Activated naive CD4-positive, alpha-beta T cell (primary cell): Measurements from ENCODE around the gene INSC.

Source experiments
- DNase-seq, 4 experiments: peaks; one replicate each; lab custom pipeline; 2025; lab: John Stamatoyannopoulos, UW

The INSC gene

GRCh38 chr11:15216678-15217077 is 102.0 kb downstream of the INSC start:
- DNase-seq: no peak

DNA sequence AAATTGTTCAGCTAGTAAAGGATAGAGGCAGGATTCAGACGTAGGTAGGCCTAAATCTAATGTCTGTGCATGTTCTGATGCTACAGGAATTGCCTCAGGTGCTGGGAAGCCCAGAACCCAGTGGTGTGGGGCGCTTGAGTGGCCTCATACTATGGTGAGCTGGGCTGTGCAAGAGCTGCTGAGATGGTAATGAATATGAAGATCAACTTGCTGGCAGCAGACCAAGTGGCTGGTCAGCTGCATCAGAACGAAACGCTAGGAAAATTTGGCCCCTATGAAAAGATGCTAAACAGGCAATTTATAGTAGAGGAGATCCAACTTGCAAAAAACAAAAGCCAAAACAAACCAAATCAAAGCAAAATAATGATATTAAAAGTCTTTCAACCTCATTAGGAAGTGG is 102.7 kb downstream of the INSC start:
- DNase-seq: no peak

GRCh38 chr11:15222777-15223176 is 108.1 kb downstream of the INSC start:
- DNase-seq: no peak

GRCh38 chr11:15223318-15223717 is 108.6 kb downstream of the INSC start:
- DNase-seq: no peak

- DNase-seq: no peak
Measured at GRCh38 chr11:15224466-15224865, 109.7 kb downstream of the INSC start.

GRCh38 chr11:15227011-15227410 is 112.3 kb downstream of the INSC start:
- no peak for DNase-seq

DNA sequence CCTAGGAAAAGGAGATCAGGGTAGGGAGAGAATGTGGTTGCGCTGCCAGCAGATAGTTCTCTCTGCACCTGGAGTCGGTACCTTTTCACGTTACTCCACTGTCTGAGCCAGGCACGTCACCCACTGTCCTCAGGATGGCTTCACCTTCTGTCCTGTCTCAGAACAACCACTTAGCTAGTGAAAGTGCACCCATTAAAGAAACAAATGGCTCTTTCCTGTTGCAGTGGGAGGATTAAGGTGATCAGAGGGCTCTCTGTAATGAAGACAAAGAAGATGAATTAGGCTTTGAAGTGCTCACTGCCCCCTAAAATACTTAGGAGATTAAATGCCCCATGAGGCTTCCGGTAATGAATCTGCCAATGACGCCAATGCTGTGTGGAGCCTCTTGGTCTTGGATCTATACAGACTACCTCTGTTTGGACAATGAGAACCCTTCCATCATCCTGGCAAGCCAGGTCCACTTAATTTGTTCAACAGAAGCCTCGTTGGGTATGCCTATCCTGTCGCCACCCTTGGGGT is 113.7 kb downstream of the INSC start:
- DNase-seq: no peak

DNA sequence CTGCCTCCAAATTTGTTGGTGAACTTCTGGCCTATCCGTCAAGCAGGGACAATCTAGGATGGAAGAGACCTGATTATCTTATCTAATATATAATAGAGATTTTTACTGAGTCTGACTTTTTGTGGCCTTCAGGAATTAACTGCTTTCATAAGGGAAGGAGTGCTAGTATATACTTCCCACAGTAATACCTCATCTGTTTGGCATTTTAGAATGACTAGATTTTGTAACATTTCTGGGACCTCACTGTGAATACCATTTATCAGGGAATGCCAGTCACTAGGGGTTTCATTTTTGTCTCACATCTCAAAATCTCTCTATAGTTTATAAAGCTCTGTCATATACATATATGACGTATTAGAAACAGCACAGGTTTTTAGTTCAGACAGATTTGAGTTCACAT is 114.3 kb downstream of the INSC start:
- no peak for DNase-seq

- DNase-seq: no peak
Measured at GRCh38 chr11:15232496-15232895, 117.8 kb downstream of the INSC start.

DNA sequence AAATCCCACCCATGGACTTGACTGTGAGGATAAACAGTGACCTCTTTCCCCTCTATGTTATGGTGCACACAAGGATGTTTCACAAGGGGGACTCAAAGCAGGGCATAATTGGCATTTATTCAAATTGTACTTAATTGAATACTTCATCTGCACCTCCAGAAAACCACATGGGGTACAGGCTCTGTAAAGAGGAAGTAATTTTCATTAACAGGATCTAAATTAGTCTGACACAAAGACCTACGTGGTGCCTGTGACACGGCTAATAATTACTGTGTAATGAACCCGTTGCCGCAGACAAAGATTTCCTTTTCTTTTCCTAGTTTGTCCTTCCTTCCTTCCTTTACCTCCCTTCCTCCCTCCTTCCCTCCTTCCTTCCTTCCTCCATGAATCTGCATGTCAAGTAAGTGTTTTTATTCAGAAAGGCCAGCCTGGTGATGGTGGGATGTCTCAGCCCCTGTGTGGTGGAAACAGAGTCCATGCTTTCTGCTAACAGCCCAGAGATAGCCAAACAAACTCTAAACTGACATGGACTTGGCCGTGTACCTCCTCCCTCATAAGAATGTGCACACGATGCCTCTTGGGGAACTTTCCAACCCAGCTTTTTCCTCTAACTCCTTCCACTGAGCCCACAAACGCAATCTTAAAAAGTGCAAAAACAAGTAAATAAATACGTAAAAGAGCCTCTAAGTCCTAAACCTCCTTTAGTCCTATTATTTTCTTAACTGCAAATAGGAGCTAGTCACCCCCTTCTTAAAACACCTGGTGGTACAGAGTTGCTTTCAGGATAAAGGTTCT is 118.8 kb downstream of the INSC start:
- DNase-seq: no peak

DNA sequence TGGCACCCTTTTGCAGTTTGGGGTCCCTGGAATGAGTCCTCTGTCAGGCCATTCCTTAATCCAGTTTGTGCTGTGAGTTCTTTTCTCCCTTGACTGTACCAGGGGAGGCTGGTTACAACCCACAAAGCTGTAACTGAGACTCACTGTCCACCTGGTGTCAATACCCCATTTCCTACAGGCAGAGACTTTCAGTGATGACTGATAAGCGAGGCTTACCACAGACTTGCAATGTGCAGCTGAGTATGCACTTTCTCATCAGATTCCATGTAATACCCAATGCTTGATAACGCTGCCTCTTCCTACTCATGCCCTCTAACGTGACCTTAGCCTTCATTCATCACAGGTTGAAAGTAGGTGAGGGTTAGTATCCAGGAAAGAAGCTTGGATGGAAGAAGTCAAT is 120.1 kb downstream of the INSC start:
- DNase-seq: no peak

DNA sequence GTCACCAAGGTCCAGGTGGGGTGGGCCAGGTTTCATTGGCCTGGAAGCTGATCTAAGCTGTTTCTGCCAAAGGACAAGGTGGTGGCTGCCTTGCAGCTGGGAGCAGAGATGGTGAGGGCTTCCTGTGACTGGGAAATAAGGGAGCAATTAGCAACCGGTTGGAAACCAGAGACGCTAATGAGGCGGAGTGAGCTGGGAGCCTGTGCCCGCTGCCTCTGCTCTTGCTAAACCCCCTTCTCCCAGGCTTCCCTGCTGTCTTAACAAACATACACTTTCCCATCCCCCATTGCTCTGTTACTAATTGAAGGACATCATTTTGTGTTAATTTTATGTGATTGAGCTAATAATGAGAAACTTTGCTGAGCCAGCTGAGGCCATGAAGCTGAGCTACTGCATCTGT is 121.8 kb downstream of the INSC start:
- DNase-seq: no peak

DNA sequence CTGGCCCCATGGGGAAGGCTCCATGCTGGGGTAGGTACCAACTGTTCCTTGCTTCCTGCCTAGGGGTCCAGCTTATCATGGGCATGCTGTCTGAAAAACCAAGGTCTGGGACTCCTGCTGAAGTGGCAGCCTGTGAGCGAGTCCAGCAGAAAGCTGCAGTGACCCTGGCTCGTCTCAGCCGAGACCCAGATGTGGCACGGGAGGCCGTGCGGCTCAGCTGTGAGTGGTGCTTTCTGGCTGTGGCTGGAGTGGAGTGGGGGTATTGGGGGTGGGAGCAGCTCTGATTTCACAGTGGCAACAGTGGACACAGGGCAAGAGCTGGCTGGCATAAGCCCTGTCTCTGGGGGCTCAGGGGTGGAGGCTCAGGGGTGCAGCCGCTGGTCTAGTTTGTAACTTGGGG is 124.1 kb downstream of the INSC start:
- no peak for DNase-seq

- DNase-seq: no peak
Measured at GRCh38 chr11:15248749-15249148, 134.0 kb downstream of the INSC start.

DNA sequence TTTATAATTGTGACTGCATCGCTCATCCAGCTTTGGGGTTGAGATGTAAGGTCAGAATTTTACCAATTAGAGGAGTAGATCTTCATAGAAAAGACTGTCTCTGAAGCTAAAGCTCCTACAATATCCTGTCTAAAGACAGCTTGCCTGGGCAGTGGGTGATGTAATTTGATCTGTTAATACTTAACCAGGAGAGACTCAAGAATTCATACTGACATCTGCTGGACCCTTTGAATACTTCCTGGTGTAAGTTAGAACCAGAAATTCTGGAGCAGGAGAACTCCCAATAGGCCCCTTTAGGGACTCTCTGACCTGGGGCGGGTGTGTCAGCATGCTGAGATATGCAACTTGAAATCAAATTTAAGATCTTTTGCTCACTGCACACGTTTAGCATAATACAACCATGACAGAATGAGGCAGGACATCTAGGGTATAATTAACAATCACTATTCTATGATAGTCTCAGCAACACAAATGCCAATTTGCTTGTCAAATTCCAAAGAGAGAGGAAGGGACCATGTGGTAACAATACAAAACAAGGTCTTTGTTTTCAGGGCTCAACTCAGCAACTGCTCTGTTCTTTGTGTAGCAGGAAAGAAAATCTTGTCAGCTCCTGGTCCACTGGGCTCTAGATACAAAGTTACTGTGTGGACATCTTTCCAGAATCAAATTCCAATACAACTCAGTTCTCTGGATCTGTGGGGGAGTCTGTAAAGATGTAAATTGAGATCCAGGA is 143.9 kb downstream of the INSC start:
- no peak for DNase-seq

- DNase-seq: no peak
Measured at GRCh38 chr11:15266999-15267398, 152.3 kb downstream of the INSC start.

DNA sequence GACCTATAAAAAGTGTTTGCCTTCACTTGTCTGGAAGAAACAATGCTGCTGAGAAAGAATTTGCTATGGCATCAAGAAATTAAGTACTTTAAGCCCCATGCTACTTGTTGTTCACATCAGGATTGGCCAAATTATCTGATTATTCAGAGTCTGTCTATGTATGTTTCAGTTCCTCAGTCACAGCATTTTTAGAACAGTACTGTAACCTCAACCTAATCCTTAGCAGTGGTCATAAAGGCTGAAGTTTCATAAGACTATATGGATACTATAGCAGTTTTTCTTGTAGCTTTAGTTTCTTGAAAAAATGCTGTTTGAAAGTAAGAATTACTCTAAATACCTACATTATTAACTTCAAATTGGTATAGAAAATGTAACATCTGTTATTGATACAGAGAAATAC is 153.9 kb downstream of the INSC start:
- no peak for DNase-seq

GRCh38 chr11:15275141-15275540 is 160.4 kb downstream of the INSC start:
- no peak for DNase-seq

GRCh38 chr11:15276621-15277020 is 161.9 kb downstream of the INSC start:
- DNase-seq: no peak

DNA sequence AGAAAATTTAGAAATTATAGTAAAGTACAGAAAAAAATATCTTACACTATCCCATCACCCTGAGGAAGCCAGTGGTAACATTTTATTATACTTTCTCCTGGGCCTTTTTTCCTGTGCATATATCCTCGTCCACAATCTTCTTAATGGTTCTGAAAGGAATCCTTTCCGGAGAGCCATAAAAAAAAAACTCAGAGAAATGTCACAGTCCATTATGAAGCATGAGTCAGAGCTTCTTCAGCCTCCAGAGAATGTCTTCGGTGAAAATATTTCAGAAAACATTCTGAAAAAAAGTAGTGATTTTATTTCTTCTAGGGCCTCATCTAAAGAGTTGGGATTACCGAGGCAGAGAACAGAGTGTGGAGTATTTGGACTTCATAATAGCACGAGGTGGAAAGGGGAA is 163.4 kb downstream of the INSC start:
- no peak for DNase-seq

DNA sequence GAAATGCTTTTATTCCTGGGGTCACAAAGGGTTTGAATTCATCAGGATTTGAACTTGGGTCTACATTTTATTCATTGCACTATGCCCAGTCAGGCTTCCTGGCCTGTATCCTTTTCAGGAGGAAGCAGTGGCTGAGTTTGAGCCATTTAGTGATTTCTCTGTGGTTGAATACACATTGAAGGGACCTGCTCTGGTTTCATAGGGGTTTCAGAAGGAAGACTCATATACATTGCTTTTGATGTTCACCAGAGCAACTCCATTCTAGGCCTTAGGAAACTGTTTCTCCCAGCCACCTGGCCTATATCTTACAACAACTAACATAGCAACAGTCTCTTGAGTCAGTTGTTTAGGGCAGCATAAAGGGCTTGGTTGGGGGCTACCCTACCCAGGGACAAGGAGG is 165.7 kb downstream of the INSC start:
- no peak for DNase-seq

- no peak for DNase-seq
Measured at GRCh38 chr11:15282754-15283153, 168.0 kb downstream of the INSC start.

DNA sequence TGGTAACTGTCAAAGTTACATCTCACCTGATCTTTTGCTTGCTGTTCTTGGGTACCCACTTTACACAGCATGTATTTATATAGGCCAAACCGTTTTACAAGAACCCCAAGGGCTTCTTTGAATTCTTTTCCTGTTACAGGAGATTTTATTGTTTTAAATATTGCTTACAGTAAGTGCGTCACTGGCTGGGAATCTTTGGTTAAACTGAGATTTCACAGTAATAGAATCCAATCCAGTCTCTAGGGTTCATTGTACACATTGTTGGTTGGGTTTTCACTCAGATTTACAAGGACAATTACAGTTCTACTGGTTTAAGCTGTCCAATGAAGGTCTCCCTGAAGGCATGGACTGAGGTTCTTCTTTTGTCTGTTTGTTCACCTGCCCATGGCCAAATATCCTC is 171.7 kb downstream of the INSC start:
- DNase-seq: no peak
